ENCODE results near the gene MAVS.

MAVS gene

DNA sequence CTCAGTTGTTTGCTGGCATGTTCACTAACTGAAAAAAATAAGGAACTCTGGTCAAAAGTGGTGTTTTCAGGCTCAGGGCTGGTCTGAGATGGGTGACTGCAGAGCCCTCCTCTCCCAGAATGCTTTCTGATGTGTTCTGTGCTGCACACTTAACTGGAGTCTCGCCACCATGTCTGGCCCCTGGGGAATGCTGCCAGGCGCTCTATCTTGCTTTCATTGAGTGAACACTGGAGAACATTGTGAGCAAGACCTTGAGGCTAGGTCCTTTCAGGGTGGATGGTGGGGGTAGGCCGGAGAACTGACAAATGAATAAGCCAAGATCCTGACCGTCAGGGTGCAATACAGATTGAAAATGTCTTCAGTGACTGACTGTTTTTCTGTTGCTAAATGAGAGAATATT lies 62.0 kb downstream of the MAVS start:
- no peak for DNase-seq (ENCODE audit: low read depth in 2 of 2)

GRCh38 chr20:3909952-3910366 lies 63.3 kb downstream of the MAVS start:
- DNase-seq (ENCODE audit: low read depth in 2 of 2) = no peak

DNA sequence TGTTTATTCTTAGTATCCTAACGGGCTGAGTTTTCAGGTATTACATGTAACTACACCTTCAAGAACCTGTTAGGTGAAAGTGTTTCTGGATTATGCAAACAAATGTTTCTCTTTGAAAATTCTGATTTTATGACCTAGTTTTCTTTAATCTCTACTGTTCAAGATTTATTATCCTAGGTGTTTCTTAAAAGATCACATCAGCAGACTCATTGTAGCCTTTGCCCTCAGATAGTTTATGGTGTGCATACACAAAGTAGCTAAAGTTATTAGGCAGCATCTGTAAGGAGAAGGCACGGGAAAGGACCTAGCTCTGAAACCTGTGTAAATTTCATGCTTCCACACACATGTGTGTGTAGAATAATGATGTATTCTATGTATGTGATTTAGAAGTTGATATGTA lies 64.2 kb downstream of the MAVS start:
- no peak for DNase-seq (ENCODE audit: low read depth in 2 of 2)

GRCh38 chr20:3911956-3912355 lies 65.3 kb downstream of the MAVS start:
- no peak for DNase-seq (ENCODE audit: low read depth in 2 of 2)

DNA sequence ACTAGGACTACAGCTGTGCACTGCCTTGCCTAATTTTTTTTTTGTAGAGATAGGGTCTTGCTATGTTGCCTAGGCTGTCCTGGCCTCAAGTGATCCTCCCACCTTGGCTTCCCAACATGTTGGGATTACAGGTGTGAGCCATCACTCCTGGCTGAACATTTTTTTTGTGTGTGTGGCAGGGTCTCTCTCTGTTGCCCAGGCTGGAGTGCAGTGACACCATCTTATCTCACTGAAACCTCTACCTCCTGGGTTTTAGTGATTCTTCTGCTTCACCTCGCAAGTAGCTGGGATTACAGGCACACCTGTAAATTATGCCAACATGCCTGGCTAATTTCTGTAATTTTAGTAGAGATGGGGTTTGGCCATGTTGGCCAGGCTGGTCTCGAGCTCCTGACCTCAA lies 67.8 kb downstream of the MAVS start:
- no peak for DNase-seq (ENCODE audit: low read depth in 2 of 2)

- DNase-seq (ENCODE audit: low read depth in 2 of 2) = no peak
These were observed 69.1 kb downstream of the MAVS start for GRCh38 chr20:3915691-3916090.

DNA sequence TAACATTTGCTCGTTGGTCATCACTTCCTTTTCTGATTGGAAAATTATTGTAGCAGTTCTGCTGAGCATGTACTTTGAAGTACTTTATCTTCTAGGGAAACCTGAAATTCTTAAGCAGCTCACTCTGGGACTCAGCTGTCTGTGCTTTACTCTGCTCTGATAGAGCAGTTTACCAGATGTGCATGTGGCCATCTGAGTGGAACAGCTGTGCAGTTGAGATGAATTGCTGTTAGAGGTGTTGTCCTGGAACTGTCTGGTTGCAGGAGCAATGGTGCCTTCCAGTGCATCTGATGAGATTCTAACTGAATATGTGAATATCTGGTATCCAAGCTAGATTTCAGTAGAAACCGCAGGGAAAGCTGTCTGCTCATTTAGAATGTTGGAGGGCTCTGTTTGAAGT lies 69.7 kb downstream of the MAVS start:
- DNase-seq (ENCODE audit: low read depth in 2 of 2) = no peak

DNA sequence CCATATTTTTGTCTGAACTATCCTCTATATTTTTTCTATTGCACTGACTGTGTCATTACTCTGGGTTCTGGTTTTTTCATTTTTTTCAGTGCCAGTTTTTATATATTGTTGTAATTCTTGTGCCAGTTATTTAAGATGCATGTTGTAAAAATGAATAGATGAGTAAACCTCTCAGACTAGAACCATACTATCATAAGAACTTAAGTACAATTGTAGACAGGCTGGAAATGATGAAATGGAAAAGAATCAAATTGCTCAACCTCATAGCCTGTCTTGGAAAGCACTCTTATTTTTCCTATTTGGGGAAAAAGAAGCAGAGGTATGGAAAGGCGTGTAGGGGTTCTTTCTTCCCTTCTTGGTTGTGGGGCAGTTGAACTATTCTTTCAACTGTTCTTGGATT lies 72.7 kb downstream of the MAVS start:
- no peak for DNase-seq (ENCODE audit: low read depth in 2 of 2)

DNA sequence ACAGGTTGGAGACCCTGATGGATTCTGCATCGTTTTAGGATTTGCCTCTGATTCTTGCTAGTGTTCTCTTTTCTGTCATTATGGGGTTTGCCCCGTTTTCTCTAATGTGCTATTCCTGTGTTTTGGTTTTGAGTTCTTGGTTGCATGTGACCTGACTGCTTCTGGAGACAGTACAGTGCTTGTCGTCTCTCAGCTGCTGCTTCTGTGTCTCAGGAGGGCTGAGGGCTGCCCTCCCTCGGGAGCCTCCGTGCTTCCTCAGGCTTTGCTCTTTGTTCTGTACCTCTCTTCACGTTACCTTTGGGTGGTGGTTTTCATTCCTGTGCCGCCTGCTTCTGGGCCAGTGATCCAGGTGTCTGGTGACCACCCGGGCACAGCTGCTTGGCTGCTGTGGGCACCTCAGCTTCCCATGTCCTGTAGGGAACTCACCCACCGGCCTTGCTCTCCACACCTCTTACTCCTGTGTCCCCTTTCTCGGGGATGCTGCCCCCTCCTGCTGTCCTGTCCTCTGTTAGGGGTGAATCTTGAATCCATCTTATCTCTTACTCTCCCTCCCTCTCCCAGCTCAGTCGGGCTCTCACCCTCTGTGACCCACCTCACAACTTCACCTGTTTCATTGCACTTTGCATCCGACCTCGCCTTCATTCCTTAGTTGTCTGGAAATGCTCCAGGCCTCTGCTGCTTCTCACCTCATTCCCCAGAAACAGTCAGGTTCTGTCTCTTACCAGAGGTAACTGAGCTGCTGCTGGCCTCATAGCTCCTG lies 75.8 kb downstream of the MAVS start:
- DNase-seq (ENCODE audit: low read depth in 2 of 2) = no peak

GRCh38 chr20:3922983-3923339 lies 76.3 kb downstream of the MAVS start:
- DNase-seq (ENCODE audit: low read depth in 2 of 2) = no peak

- no peak for DNase-seq (ENCODE audit: low read depth in 2 of 2)
These were observed 77.2 kb downstream of the MAVS start for GRCh38 chr20:3923818-3924217.

DNA sequence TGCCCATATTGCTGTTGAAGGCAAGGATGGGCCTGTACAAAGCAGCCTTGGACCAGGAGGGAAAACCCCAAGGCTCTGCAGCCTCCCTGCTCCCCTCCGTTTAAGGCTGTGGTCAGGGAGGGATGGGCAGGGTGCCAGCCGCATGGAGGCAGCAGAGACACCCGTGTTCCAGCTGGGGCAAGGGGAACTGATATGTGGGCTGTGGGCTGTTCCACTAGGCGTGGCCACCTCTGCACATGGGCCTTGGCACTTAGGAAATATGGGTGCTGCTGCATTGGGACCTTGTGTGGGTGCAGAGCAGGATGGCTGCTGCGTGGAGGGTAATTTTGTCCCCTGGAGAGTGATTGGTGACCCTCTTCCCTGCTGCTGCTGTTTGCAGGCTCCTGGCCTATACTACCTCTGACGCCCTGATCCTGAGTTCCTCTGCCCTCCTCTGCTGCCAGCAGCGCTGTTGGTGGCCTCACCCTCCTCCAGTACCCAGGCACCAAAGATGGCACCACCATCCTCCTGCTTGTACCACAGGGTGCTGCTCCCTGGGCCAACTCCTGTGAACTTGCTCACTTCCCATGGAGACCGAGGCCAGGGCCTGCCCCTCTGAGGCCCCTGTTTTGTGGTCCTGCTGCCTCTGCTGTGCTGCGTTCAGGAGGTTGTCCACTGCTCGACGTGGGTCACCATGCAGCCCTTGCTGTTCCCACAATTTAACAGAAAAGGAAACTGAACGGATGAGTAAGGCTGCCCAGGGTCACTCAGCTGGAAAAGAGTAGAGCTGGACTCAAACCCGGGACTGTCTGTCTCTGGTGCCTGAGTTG lies 77.9 kb downstream of the MAVS start:
- DNase-seq (ENCODE audit: low read depth in 2 of 2) = no peak

DNA sequence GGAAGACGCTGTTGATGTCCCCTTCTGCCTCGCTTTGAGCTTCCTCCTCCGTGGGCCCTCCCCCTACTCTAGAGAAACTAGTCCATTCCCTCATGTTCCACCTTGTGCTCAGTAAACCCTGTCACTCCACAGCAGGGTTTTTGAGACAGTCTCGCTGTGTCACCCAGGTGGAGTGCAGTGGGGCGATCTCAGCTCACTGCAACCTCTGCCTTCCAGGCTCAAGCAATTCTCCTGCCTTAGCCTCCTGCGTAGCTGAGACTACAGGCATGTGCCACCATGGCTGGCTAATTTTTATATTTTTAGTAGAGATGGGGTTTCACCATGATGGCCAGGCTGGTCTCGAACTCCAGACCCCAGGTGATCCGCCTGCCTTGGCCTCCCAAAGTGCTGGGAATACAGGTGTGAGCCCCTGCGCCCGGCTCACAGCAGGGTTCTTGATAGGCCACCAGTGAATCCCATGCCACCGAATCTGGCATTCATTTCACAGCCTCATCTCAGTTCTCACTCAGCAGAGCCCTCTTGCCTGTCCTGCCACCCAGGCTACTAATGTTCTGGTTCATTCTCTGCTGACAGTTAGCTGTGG lies 78.6 kb downstream of the MAVS start:
- DNase-seq (ENCODE audit: low read depth in 2 of 2) = no peak

Measured in stimulated activated CD4-positive, alpha-beta T cell treated with anti-CD3 and anti-CD28 coated beads, Interleukin-15, amount 100 ng/mL, for 48 hours (primary cell).